Coronary artery (tissue), 2 donors: Measurements from ENCODE around the gene UBE2F.

Source experiments
- DNase-seq: peaks from one replicate; pipeline ENCODE4 v3.0.0-alpha.2; 2017; ENCODE audit warnings: low spot score
- H3K27ac ChIP-seq, 2 donors: fragments of 200-600 bp; sonication (generic); one replicate each; pipeline ENCODE4 v1.5.1; 2016 to 2019
- H3K4me3 ChIP-seq: fragments of 200-600 bp; sonication (generic); 2 replicates; pipeline ENCODE4 v1.5.1; 2016; ENCODE audit warnings: mild to moderate bottlenecking, moderate library complexity
- TF ChIP-seq, protein P1 (sequence below): fragments of 200-600 bp; sonication (generic); IDR thresholded peaks from one replicate; pipeline ENCODE4 v1.5.1; 2019; ENCODE audit warnings: antibody characterized with exemption

The UBE2F gene

DNA sequence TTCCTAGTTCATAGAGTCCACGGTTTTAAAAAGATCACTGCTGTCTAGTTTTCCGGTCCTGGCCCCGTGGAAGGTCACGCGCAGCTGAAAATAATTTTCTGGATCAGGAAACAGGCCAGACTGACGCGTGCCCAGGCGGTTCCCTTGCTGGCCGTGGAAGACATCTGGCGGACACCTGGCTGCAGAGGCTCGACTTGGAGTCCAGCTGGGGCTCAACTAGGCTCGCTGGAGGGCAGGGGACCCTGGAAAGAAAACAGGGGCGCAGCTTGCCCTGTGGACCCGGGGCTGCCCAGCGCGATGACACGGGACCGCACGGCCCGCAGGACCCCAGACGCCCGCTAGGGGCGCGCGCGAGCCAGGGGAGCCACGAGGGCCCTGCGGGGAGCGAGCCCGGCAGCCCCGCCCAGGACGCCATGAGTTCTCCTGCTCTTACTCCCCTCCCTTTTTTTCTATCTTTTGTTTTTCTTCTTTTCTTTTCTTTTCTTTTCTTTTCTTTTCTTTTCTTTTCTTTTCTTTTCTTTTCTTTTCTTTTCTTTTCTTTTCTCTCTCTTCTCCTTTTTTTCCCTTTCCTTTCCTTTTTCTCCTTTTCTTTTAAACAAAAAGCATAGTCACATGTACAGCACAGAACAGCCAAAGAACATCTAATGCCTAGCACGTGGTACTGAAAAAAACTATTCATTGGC lies 43.2 kb upstream of the UBE2F start:
- TF ChIP-seq, protein P1, sequence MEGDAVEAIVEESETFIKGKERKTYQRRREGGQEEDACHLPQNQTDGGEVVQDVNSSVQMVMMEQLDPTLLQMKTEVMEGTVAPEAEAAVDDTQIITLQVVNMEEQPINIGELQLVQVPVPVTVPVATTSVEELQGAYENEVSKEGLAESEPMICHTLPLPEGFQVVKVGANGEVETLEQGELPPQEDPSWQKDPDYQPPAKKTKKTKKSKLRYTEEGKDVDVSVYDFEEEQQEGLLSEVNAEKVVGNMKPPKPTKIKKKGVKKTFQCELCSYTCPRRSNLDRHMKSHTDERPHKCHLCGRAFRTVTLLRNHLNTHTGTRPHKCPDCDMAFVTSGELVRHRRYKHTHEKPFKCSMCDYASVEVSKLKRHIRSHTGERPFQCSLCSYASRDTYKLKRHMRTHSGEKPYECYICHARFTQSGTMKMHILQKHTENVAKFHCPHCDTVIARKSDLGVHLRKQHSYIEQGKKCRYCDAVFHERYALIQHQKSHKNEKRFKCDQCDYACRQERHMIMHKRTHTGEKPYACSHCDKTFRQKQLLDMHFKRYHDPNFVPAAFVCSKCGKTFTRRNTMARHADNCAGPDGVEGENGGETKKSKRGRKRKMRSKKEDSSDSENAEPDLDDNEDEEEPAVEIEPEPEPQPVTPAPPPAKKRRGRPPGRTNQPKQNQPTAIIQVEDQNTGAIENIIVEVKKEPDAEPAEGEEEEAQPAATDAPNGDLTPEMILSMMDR, result peak; percentile 99
- peak; percentile 83 for DNase-seq
- peak overlapping the region; percentile 57 for H3K4me3 ChIP-seq
- H3K27ac ChIP-seq, result peak overlapping the region; percentile 84 to 89

DNA sequence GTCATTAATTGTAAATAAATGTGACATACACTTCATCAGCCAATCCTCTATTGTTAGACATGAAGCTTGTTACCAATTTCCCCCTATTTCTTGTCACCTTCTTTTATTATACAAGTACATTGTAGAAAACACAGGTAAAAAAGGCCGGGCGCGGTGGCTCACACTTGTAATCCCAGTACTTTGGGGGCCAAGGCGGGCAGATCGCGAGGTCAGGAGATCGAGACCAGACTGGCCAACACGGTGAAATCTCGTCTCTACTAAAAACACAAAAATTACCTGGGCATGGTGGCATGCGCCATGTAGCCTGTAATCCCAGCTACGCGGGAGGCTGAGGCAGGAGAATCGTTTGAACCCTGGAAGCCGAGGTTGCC lies 42.7 kb upstream of the UBE2F start:
- no peak overlapping the region for H3K4me3 ChIP-seq
- H3K27ac ChIP-seq, result peak overlapping the region; percentile 19 to 89
- no peak for DNase-seq
- TF ChIP-seq, protein P1, result no peak

DNA sequence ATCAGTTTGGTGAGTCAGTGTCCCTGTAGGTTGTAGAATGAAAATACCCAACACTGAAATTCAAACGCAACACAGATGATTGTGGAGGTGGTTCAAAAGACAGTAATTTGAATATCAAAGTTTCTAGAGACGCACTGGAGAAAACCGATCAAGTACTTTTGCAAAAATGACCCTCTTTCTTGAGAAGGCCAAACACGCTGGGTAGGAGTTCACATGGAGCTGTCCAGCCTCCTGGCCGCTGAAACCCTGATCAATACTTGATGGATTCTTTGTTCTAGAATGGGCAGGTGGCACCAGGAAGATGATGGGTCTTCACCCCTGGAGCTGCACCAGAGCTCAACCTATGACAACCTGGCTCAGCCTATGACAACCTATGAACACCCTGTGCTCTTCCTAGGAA lies 39.7 kb upstream of the UBE2F start:
- no peak overlapping the region for H3K27ac ChIP-seq
- no peak for DNase-seq
- H3K4me3 ChIP-seq, result no peak overlapping the region
- TF ChIP-seq, protein P1, result no peak

DNA sequence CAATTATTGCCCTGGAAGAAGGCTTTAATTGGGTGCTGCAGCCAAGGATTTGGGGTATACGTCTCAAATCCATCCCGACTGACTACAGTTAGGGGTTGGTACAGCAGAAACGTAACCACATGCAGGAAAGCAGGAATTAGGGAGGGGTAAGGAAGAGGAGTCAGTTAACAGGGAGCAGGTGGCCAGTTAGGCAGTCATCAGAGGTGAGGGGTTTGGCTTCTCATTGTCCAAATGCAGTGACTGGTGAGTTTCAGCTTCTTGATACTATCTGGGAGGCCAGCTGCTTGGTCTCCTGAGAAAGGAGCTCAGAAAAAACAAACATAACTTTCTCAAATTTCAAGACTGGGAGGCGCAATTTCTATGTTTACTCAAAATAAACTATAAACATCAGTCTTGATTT lies 38.8 kb upstream of the UBE2F start:
- TF ChIP-seq, protein P1, result no peak
- Histone ChIP-seq H3K27ac (no peak overlapping the region), H3K4me3 (no peak overlapping the region)
- DNase-seq, result no peak

DNA sequence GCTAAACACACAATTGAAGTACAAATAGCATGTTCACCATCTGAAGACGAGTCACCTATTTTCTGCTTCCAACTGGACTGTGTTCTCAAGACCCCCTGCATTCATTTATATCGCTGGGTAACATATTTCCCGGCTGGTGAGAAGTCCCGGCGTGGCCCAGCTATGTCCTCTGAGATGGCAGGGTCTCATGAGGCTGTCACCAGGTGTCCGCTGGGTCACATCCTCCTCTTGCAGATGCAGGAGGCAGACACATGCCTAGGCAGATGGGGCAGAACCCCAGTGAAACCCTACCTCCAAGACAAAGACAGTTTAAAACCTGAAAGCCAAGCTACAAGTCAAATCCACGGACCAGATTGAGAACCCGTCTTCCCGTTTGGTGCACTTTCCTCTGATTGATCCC lies 36.8 kb upstream of the UBE2F start:
- TF ChIP-seq, protein P1, result no peak
- no peak for DNase-seq
- H3K4me3 ChIP-seq, result no peak overlapping the region
- no peak overlapping the region for H3K27ac ChIP-seq

DNA sequence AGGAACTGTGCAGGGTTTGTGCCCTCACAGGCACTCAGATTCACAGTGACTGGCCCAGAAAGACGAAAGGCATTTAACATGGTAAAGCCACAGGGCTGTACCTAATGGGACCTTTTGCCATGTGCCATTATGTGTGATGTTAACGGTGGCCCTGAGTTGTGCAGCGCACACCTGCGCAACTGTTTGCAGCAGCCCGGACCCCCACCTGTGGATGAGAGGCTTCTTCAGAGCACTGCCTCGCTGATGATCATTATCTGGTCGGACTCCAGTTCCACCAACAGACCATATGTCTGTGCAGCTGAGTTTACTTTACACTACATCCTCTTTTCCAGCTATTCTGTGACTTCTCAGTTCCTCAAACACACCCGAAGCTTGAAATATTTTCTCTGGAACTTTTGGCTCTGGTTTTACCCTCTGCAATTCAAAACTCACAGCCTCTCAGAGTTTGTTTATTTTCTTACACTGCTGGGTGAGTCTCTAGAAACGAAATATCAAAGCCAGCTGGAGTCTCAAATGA lies 35.6 kb upstream of the UBE2F start:
- peak overlapping the region; percentile 41 to 79 for H3K27ac ChIP-seq
- H3K4me3 ChIP-seq, result no peak overlapping the region
- DNase-seq, result no peak
- TF ChIP-seq, protein P1, result no peak

DNA sequence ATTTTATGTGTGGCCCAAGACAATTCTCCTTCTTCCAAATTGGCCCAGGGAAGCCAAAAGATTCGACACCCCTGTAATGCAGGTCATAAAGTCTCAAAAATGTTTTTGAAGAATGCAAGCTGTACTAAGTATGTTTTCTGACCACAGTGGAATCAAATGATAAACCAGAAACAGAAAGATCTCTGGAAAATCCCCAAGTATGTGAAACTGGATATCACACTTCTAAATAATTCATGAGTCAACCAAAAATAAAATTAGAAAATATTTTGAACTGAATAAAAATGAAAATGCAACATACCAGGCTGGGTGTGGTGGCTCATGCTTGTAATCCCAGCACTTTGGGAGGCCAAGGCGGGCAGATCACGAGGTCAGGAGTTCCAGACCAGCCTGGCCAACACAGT lies 34.1 kb upstream of the UBE2F start:
- DNase-seq, result no peak
- TF ChIP-seq, protein P1, result no peak
- H3K4me3 ChIP-seq, result no peak overlapping the region
- peak overlapping the region; percentile 41 to 79 for H3K27ac ChIP-seq
